Hepatocyte (in vitro differentiated cells): Measurements from ENCODE around the gene GPR21. TPM values are rescaled to one million over a fixed set of nuclear protein-coding genes. Genes with fewer than 3 reads are reported as not detected.

Experiments used
- DNase-seq: peaks from one replicate; pipeline ENCODE4 v3.0.0-alpha.2; 2016; ENCODE audit warnings: low spot score
- H2AFZ ChIP-seq: fragments of 200-600 bp; sonication (generic); 2 replicates; pipeline ENCODE4 v1.6.0; 2016; ENCODE audit warnings: antibody characterized with exemption, mild to moderate bottlenecking
- H3K27ac ChIP-seq: fragments of 200-600 bp; sonication (generic); 2 replicates; pipeline ENCODE4 v1.5.1; 2016; ENCODE audit warnings: mild to moderate bottlenecking
- H3K27me3 ChIP-seq: fragments of 200-600 bp; sonication (generic); 2 replicates; pipeline ENCODE4 v1.6.1; 2016
- H3K36me3 ChIP-seq: fragments of 200-600 bp; sonication (generic); replicated peaks from 2 replicates; pipeline ENCODE4 v1.5.1; 2016; ENCODE audit warnings: low read depth; ENCODE audit not compliant: insufficient read depth
- H3K4me1 ChIP-seq: fragments of 200-600 bp; sonication (generic); 2 replicates; pipeline ENCODE4 v1.5.1; 2016; ENCODE audit warnings: mild to moderate bottlenecking, moderate library complexity; ENCODE audit not compliant: insufficient read depth
- H3K4me2 ChIP-seq: fragments of 200-600 bp; sonication (generic); 2 replicates; pipeline ENCODE4 v1.6.0; 2016
- H3K4me3 ChIP-seq: fragments of 200-600 bp; sonication (generic); 2 replicates; pipeline ENCODE4 v1.5.1; 2016; ENCODE audit warnings: mild to moderate bottlenecking
- H3K79me2 ChIP-seq: fragments of 200-600 bp; sonication (generic); 2 replicates; pipeline ENCODE4 v1.6.0; 2017; ENCODE audit warnings: mild to moderate bottlenecking
- H3K9me2 ChIP-seq: fragments of 200-600 bp; sonication (generic); replicated peaks from 2 replicates; pipeline ENCODE4 v1.6.0; 2017; ENCODE audit warnings: mild to moderate bottlenecking; ENCODE audit not compliant: insufficient read depth
- H3K9me3 ChIP-seq: fragments of 200-600 bp; sonication (generic); 2 replicates; pipeline ENCODE4 v1.5.1; 2016; ENCODE audit warnings: low read depth, mild to moderate bottlenecking
- H4K20me1 ChIP-seq: fragments of 200-600 bp; sonication (generic); 2 replicates; pipeline ENCODE4 v1.6.0; 2016; ENCODE audit warnings: mild to moderate bottlenecking; ENCODE audit not compliant: insufficient read depth, poor library complexity, severe bottlenecking
- CTCF ChIP-seq: fragments of 200-600 bp; sonication (generic); IDR thresholded peaks from 2 replicates; pipeline ENCODE4 v1.5.1; 2016; ENCODE audit warnings: antibody characterized with exemption, mild to moderate bottlenecking; ENCODE audit not compliant: poor library complexity
- EZH2 ChIP-seq: fragments of 200-600 bp; sonication (generic); IDR thresholded peaks from 2 replicates; pipeline ENCODE4 v1.6.1; 2016; ENCODE audit warnings: antibody characterized with exemption, mild to moderate bottlenecking, borderline replicate concordance
- EZH2phosphoT487 ChIP-seq: fragments of 200-600 bp; sonication (generic); IDR thresholded peaks from one replicate; pipeline ENCODE4 v1.6.1; 2018; ENCODE audit warnings: antibody characterized with exemption, mild to moderate bottlenecking, low read depth, moderate library complexity; ENCODE audit not compliant: unreplicated experiment, severe bottlenecking
- WGBS: methylation state at CpG from one replicate; pipeline ENCODE4 v1.1.6; 2016; ENCODE audit warnings: low lambda C conversion rate; ENCODE audit errors: missing lambda C conversion rate; 5-methylcytosine and 5-hydroxymethylcytosine counted together
- polyA plus RNA-seq: library from polyadenylated mRNA; unstranded; fragments of >200 nt; fragmentation: Nextera tagmentation; extraction: Ambion mirVana; gene quantifications from 2 replicates; pipeline ENCODE4 v1.2.1, GENCODE V29; 2016
- total RNA-seq: library from RNA; depleted of rRNA; stranded (reverse); fragments of >200 nt; gene quantifications from 2 replicates; pipeline ENCODE4 v1.2.3, GENCODE V29; 2014

GPR21 gene
- total and polyA plus RNA-seq, 2 experiments from 2014 or later: 0.50 to 0.75 TPM

- Histone ChIP-seq H3K4me2 (no peak overlapping the region), H2AFZ (no peak overlapping the region), H4K20me1 (no peaks in the 10 kb centered on the region), H3K79me2 (peaks cover 9% of the 10 kb centered on the region), H3K36me3 (no peaks in the 10 kb centered on the region), H3K4me1 (peaks cover 16% of the 10 kb centered on the region), H3K9me2 (no peaks in the 10 kb centered on the region), H3K27ac (no peak overlapping the region), H3K27me3 (no peaks in the 10 kb centered on the region), H3K4me3 (no peak overlapping the region), H3K9me3 (no peaks in the 10 kb centered on the region)
- DNase-seq: no peak
- no peak for TF ChIP-seq EZH2
- no peak for TF ChIP-seq EZH2phosphoT487
Observed at GRCh38 chr9:123053046-123053445, 19.6 kb downstream of the GPR21 start.

GRCh38 chr9:123053711-123054110 lies 20.2 kb downstream of the GPR21 start:
- H3K79me2 ChIP-seq: peaks cover 9% of the 10 kb centered on the region
- 67% methylated on average over 2 of the region's 2 CpGs for WGBS
- H3K4me1 ChIP-seq: peaks cover 11% of the 10 kb centered on the region
- no peaks in the 10 kb centered on the region for H3K27me3 ChIP-seq
- no peak overlapping the region for H3K27ac ChIP-seq
- H3K36me3 ChIP-seq: no peaks in the 10 kb centered on the region
- no peak for DNase-seq
- H3K9me2 ChIP-seq: no peaks in the 10 kb centered on the region
- TF ChIP-seq CTCF (no peak), EZH2phosphoT487 (no peak), EZH2 (no peak)
- H4K20me1 ChIP-seq: no peaks in the 10 kb centered on the region
- no peak overlapping the region for H2AFZ ChIP-seq
- H3K4me2 ChIP-seq: no peak overlapping the region
- H3K4me3 ChIP-seq: no peak overlapping the region
- no peaks in the 10 kb centered on the region for H3K9me3 ChIP-seq

- no peak overlapping the region for H2AFZ ChIP-seq
- no peak overlapping the region for H3K4me2 ChIP-seq
- no peaks in the 10 kb centered on the region for H3K36me3 ChIP-seq
- TF ChIP-seq EZH2: no peak
- no peak for TF ChIP-seq EZH2phosphoT487
- no peak for TF ChIP-seq CTCF
- H3K4me1 ChIP-seq: no peaks in the 10 kb centered on the region
- H3K79me2 ChIP-seq: peaks cover 6% of the 10 kb centered on the region
- H3K4me3 ChIP-seq: no peak overlapping the region
- H3K27me3 ChIP-seq: no peaks in the 10 kb centered on the region
- peak overlapping the region; percentile 36 for H3K27ac ChIP-seq
- DNase-seq: no peak
- no peaks in the 10 kb centered on the region for H3K9me2 ChIP-seq
- H4K20me1 ChIP-seq: no peaks in the 10 kb centered on the region
- H3K9me3 ChIP-seq: no peaks in the 10 kb centered on the region
- 64% methylated on average over 1 of the region's 1 CpG for WGBS
Observed at GRCh38 chr9:123058834-123059233, 25.4 kb downstream of the GPR21 start.

GRCh38 chr9:123059472-123060220 lies 26.2 kb downstream of the GPR21 start:
- 95% methylated on average over 9 of the region's 9 CpGs for WGBS
- Histone ChIP-seq H3K4me2 (no peak overlapping the region), H3K9me2 (no peaks in the 10 kb centered on the region), H2AFZ (no peak overlapping the region), H3K4me3 (no peak overlapping the region), H3K4me1 (no peaks in the 10 kb centered on the region), H4K20me1 (no peaks in the 10 kb centered on the region), H3K9me3 (no peaks in the 10 kb centered on the region), H3K27ac (peak overlapping the region; percentile 36), H3K36me3 (no peaks in the 10 kb centered on the region), H3K27me3 (no peaks in the 10 kb centered on the region), H3K79me2 (peaks cover 6% of the 10 kb centered on the region)
- TF ChIP-seq EZH2 (no peak), EZH2phosphoT487 (no peak), CTCF (no peak)
- no peak for DNase-seq
